Activated CD4-positive, alpha-beta T cell treated with anti-CD3 and anti-CD28 coated beads for 1 hour (primary cell): ENCODE measurements around the gene SSH2.
"Not testable (repeated sequence)": the region's sequence is repeated elsewhere in the genome, so short reads cannot be mapped to it uniquely, and the experiment has no call there.

Experiments
- DNase-seq: peaks from one replicate; pipeline ENCODE4 v3.0.0-alpha.2; 2020

SSH2 gene

GRCh38 chr17:29652976-29653375, 277.1 kb downstream of the SSH2 start:
- no peak for DNase-seq

GRCh38 chr17:29651913-29652312, 278.1 kb downstream of the SSH2 start:
- not testable (repeated sequence) for DNase-seq

- no peak for DNase-seq
Measured at GRCh38 chr17:29650396-29650795, 279.6 kb downstream of the SSH2 start.

GRCh38 chr17:29649359-29649758, 280.7 kb downstream of the SSH2 start:
- no peak for DNase-seq

- DNase-seq, result no peak
Measured at GRCh38 chr17:29648005-29648404, 282.0 kb downstream of the SSH2 start.

GRCh38 chr17:29645515-29646051, 284.4 kb downstream of the SSH2 start:
- no peak for DNase-seq

- no peak for DNase-seq
Measured at GRCh38 chr17:29643817-29644160, 286.2 kb downstream of the SSH2 start.

- DNase-seq, result no peak
Measured at GRCh38 chr17:29642171-29642611, 287.8 kb downstream of the SSH2 start.

GRCh38 chr17:29640981-29641642, 288.9 kb downstream of the SSH2 start:
- DNase-seq, result no peak

- DNase-seq, result no peak
Measured at GRCh38 chr17:29640413-29640812, 289.6 kb downstream of the SSH2 start.

GRCh38 chr17:29633886-29634285, 296.1 kb downstream of the SSH2 start:
- DNase-seq, result no peak

GRCh38 chr17:29630630-29631193, 299.3 kb downstream of the SSH2 start:
- DNase-seq, result no peak

- no peak for DNase-seq
Measured at GRCh38 chr17:29629839-29630238, 300.2 kb downstream of the SSH2 start.

- DNase-seq, result no peak
Measured at GRCh38 chr17:29628644-29629043, 301.4 kb downstream of the SSH2 start.

GRCh38 chr17:29627951-29628350, 302.1 kb downstream of the SSH2 start:
- no peak for DNase-seq

- no peak for DNase-seq
Measured at GRCh38 chr17:29625037-29625750, 304.8 kb downstream of the SSH2 start.

- DNase-seq, result no peak
Measured at GRCh38 chr17:29624586-29624985, 305.4 kb downstream of the SSH2 start.

GRCh38 chr17:29623283-29623647, 306.8 kb downstream of the SSH2 start:
- no peak for DNase-seq

- peak; percentile 47 for DNase-seq
Measured at GRCh38 chr17:29622337-29623282, 307.4 kb downstream of the SSH2 start, which contains the start of gene CORO6. TSS of gene CORO6 (minus strand) at chr17:29622912. CDS start at chr17:29621421, 1,491 bp downstream.

- no peak for DNase-seq
Measured at GRCh38 chr17:29621751-29622194, 308.3 kb downstream of the SSH2 start.

GRCh38 chr17:29620779-29621500, 309.1 kb downstream of the SSH2 start:
- DNase-seq, result no peak

- DNase-seq, result no peak
Measured at GRCh38 chr17:29620271-29620670, 309.8 kb downstream of the SSH2 start.
